Ishikawa (cell line): ENCODE data around the gene STARD3.

ENCODE experiments used
- RAD21 ChIP-seq: IDR thresholded peaks from 2 replicates; pipeline ENCODE4 v1.6.1; 2012; ENCODE audit warnings: low read depth
- TF ChIP-seq, protein P1 (sequence below): IDR thresholded peaks from 2 replicates; pipeline ENCODE4 v1.6.1; 2012

DNA sequence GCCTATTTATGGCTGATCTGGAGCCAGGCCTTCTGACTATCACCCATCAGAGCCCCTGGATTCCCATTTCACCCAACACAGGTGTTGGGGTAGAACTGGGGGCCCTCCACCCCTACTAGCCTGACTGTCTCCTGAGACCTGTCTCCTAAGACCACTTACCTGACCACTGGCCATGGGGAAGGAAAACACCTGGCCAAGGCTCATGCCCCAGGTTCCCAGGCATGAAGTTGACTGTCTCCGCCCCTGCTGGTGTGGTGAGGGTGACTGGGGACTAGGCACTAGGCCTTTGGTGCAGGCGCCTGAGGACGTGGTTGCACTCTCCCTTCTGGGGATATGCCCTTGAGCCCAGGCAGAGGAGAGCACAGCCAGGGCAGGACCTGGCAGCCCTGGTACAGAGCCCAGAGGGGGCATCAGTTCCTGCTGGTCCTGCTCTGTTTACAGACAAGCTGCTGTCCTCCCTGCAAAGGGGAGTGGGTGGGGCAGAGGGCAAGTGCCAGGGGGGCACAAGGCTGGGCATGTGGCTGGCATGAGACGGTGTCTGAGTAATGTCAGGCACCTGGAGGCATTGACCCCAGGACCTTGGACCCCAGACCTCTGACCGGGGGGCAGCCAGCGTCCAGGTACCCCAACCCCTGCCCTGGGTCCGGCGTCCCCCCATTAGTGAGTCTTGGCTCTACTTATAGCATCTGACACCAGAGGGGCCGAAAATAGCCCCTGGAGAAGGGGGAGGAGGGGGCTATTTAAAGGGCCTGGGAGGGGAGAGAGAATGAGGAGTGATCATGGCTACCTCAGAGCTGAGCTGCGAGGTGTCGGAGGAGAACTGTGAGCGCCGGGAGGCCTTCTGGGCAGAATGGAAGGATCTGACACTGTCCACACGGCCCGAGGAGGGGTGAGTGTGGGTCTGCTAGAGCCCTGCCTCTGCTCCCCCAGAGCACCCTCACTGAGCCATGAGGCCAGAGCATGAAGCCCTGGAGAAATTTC lies 27.9 kb downstream of the STARD3 start, which contains the start of gene TCAP:
- TF ChIP-seq RAD21: no peak
- TF ChIP-seq, protein P1, sequence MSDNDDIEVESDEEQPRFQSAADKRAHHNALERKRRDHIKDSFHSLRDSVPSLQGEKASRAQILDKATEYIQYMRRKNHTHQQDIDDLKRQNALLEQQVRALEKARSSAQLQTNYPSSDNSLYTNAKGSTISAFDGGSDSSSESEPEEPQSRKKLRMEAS: no peak
